DOHH2 (cell line): ENCODE results near the gene DCXR.

Experiments
- H3F3A ChIP-seq: fragments of 200-600 bp; sonication (generic), shearing (Covaris generic); 2 replicates; pipeline ENCODE4 v1.6.0; 2016; ENCODE audit warnings: antibody characterized with exemption, mild to moderate bottlenecking; ENCODE audit not compliant: control insufficient read depth, insufficient read depth
- H3K27ac ChIP-seq: fragments of 200-600 bp; sonication (generic); 2 replicates; pipeline ENCODE4 v1.5.1; 2014; ENCODE audit warnings: low read depth, mild to moderate bottlenecking, low read length, moderate library complexity
- H3K27me3 ChIP-seq: fragments of 200-600 bp; sonication (generic); 2 replicates; pipeline ENCODE4 v1.6.1; 2014; ENCODE audit warnings: mild to moderate bottlenecking, low read length, mixed read lengths; ENCODE audit not compliant: control insufficient read depth
- H3K36me3 ChIP-seq: fragments of 200-600 bp; sonication (generic); 2 replicates; pipeline ENCODE4 v1.6.1; 2014; ENCODE audit warnings: mild to moderate bottlenecking, low read length, moderate library complexity, mixed read lengths; ENCODE audit not compliant: control insufficient read depth
- H3K4me1 ChIP-seq: fragments of 200-600 bp; sonication (generic); 2 replicates; pipeline ENCODE4 v1.6.1; 2014; ENCODE audit warnings: mild to moderate bottlenecking, low read length, mixed read lengths; ENCODE audit not compliant: control insufficient read depth
- H3K4me2 ChIP-seq: fragments of 200-600 bp; sonication (generic); 2 replicates; pipeline ENCODE4 v1.6.0; 2014; ENCODE audit warnings: mild to moderate bottlenecking, low read length, moderate library complexity
- H3K4me3 ChIP-seq: fragments of 200-600 bp; sonication (generic); 2 replicates; pipeline ENCODE4 v1.5.1; 2014; ENCODE audit warnings: mild to moderate bottlenecking, low read length, mixed read lengths
- H3K79me2 ChIP-seq: fragments of 200-600 bp; sonication (generic); 2 replicates; pipeline ENCODE4 v1.6.1; 2014; ENCODE audit warnings: mild to moderate bottlenecking, low read length, mixed read lengths; ENCODE audit not compliant: control insufficient read depth
- H3K9me2 ChIP-seq: fragments of 200-600 bp; sonication (generic); replicated peaks from 2 replicates; pipeline ENCODE4 v1.6.1; 2014; ENCODE audit warnings: mild to moderate bottlenecking, low read length, mixed read lengths; ENCODE audit not compliant: control insufficient read depth
- H3K9me3 ChIP-seq: fragments of 200-600 bp; sonication (generic); 2 replicates; pipeline ENCODE4 v1.6.1; 2014; ENCODE audit warnings: antibody characterized with exemption, low read length, mixed read lengths; ENCODE audit not compliant: control insufficient read depth, insufficient read depth
- H4K20me1 ChIP-seq: fragments of 200-600 bp; sonication (generic); 2 replicates; pipeline ENCODE4 v1.6.0; 2014; ENCODE audit warnings: low read depth, mild to moderate bottlenecking, antibody characterized with exemption, low read length, moderate library complexity; ENCODE audit not compliant: control insufficient read depth, insufficient read depth
- CTCF ChIP-seq: fragments of 200-600 bp; sonication (generic); IDR thresholded peaks from one replicate; pipeline ENCODE4 v1.5.1; 2014; ENCODE audit warnings: antibody characterized with exemption, mild to moderate bottlenecking, low read depth, low read length; ENCODE audit not compliant: poor library complexity, severe bottlenecking
- EZH2phosphoT487 ChIP-seq: fragments of 200-600 bp; sonication (generic); IDR thresholded peaks from 2 replicates; pipeline ENCODE4 v1.6.1; 2017; ENCODE audit warnings: borderline replicate concordance, mild to moderate bottlenecking, antibody characterized with exemption, low read length, moderate library complexity, mixed read lengths

Gene DCXR

GRCh38 chr17:82060001-82060380 is 22.5 kb upstream of the DCXR start:
- no peaks in the 10 kb centered on the region for H3K9me2 ChIP-seq
- no peaks in the 10 kb centered on the region for H3F3A ChIP-seq
- no peak overlapping the region for H3K27ac ChIP-seq
- no peak overlapping the region for H3K4me2 ChIP-seq
- H3K9me3 ChIP-seq, result no peaks in the 10 kb centered on the region
- no peaks in the 10 kb centered on the region for H3K27me3 ChIP-seq
- TF ChIP-seq CTCF (no peak), EZH2phosphoT487 (no peak)
- H4K20me1 ChIP-seq, result peaks cover 6% of the 10 kb centered on the region; the same call in 1 of the 2 replicates
- peaks cover 13% of the 10 kb centered on the region for H3K4me1 ChIP-seq
- peaks cover 97% of the 10 kb centered on the region for H3K36me3 ChIP-seq
- H3K4me3 ChIP-seq, result no peak overlapping the region
- peaks cover 24% of the 10 kb centered on the region for H3K79me2 ChIP-seq

GRCh38 chr17:82059272-82060000 is 21.9 kb upstream of the DCXR start:
- H3K27me3 ChIP-seq, result no peaks in the 10 kb centered on the region
- H3K4me3 ChIP-seq, result no peak overlapping the region
- H3K9me2 ChIP-seq, result no peaks in the 10 kb centered on the region
- peaks cover 10% of the 10 kb centered on the region for H3K4me1 ChIP-seq
- peaks cover 18% of the 10 kb centered on the region for H3K79me2 ChIP-seq
- no peak overlapping the region for H3K27ac ChIP-seq
- H3K36me3 ChIP-seq, result peaks cover 97% of the 10 kb centered on the region
- no peak for TF ChIP-seq EZH2phosphoT487
- no peak for TF ChIP-seq CTCF
- peaks cover 6% of the 10 kb centered on the region; the same call in 1 of the 2 replicates for H4K20me1 ChIP-seq
- H3F3A ChIP-seq, result no peaks in the 10 kb centered on the region
- no peak overlapping the region for H3K4me2 ChIP-seq
- H3K9me3 ChIP-seq, result no peaks in the 10 kb centered on the region

- Histone ChIP-seq H3K4me3 (no peak overlapping the region), H3K9me2 (no peaks in the 10 kb centered on the region), H3K9me3 (no peaks in the 10 kb centered on the region), H3K27me3 (no peaks in the 10 kb centered on the region), H3K79me2 (peaks cover 12% of the 10 kb centered on the region), H3K4me1 (peaks cover 5% of the 10 kb centered on the region), H3K4me2 (no peak overlapping the region), H3F3A (no peaks in the 10 kb centered on the region), H3K36me3 (peaks cover 91% of the 10 kb centered on the region), H3K27ac (no peak overlapping the region), H4K20me1 (peaks cover under 1% of the 10 kb centered on the region; the same call in 1 of the 2 replicates)
- TF ChIP-seq EZH2phosphoT487 (no peak), CTCF (no peak)
Measured at GRCh38 chr17:82058855-82059249, 21.4 kb upstream of the DCXR start.
